GM12874 (cell line): Measurements from ENCODE around the gene KATNA1.

Experiments
- TF ChIP-seq, protein P1 (sequence below): IDR thresholded peaks from 2 replicates; pipeline ENCODE4 v1.5.1; 2011; ENCODE audit warnings: low read depth, mild to moderate bottlenecking, control low read depth, low read length, moderate library complexity; ENCODE audit not compliant: insufficient read depth

The KATNA1 gene

DNA sequence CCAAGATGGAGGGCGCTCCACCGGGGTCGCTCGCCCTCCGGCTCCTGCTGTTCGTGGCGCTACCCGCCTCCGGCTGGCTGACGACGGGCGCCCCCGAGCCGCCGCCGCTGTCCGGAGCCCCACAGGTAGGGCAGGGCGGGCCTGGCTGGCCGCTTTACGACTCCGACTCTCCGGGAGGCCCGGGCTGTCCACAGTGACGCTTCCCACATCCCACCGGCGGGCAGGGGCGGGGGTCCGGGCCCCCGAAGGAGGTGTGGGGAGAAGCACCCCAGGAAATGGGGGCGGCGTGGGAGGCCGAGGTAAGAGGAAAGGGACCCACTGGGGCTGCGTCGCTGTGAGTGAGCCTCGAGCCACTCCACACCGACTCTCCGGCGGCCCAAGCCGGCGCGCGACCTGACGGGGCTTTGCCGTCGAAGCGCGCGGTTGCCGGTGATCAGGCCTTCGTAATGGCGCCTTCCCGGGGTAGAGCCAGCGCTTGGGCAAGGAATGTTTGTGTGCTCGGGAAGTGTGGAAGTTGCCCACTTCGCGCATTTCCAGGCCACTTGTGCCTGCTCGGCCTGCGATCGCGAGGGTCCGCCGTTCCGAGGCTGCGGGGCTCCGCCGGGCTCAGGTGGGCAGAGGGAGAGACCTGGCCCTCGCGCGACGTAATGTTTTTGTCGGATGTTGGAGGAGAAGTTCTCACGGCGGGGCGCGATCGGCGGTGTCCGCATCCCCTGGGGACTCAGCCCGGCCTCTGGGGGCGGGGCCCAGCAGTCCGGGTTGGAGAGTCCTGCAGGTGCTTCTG is 81.9 kb downstream of the KATNA1 start:
- TF ChIP-seq, protein P1, sequence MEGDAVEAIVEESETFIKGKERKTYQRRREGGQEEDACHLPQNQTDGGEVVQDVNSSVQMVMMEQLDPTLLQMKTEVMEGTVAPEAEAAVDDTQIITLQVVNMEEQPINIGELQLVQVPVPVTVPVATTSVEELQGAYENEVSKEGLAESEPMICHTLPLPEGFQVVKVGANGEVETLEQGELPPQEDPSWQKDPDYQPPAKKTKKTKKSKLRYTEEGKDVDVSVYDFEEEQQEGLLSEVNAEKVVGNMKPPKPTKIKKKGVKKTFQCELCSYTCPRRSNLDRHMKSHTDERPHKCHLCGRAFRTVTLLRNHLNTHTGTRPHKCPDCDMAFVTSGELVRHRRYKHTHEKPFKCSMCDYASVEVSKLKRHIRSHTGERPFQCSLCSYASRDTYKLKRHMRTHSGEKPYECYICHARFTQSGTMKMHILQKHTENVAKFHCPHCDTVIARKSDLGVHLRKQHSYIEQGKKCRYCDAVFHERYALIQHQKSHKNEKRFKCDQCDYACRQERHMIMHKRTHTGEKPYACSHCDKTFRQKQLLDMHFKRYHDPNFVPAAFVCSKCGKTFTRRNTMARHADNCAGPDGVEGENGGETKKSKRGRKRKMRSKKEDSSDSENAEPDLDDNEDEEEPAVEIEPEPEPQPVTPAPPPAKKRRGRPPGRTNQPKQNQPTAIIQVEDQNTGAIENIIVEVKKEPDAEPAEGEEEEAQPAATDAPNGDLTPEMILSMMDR, result no peak

DNA sequence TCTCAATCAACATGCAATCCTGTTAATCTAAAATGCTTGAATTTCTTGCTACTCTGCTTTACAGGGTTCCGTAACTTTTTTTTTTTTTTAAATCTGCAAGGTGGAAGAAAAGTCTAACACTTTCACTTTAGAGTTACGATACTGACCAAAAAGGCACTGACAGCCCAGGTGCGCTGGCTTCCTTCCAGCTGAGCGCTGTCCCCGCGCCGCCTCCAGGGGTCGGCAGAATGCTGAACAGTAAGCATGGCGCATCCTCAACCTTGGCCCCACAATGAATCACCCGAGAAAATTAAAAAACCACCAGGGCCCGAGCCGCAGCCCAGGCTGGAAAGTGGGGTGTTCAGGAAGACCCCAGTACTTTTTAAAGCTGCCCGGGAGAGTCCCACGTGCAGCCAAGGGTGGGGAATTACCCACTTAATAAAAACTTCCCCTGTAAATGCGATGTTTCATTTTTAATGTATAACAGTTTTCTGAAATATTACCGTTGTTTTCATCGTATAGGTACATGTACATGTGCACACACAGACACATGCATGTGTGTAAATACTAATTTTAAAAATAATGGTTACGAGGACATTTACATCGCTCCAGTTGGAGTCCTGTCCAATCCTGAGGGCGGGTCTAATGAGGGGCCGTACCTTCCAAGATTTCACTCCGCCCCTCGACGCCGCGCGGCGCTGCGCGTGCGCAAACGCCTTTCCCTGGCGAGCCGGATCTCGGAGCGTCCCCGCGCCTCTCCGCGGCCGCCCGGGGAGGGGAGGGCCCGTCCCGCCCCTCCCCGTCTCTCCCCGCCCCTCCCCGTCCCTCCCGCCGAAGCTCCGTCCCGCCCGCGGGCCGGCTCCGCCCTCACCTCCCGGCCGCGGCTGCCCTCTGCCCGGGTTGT is 82.7 kb downstream of the KATNA1 start, which contains the start of gene GINM1:
TSS of gene GINM1 (plus strand) at position 849 of the 883 bp plus-strand sequence. CDS start 40 bp downstream, outside the sequence.
- TF ChIP-seq, protein P1, result peak; percentile 79

- TF ChIP-seq, protein P1, result no peak
These were observed 84.6 kb downstream of the KATNA1 start for GRCh38 chr6:149563928-149564325.

- TF ChIP-seq, protein P1, result no peak
These were observed 85.1 kb downstream of the KATNA1 start for GRCh38 chr6:149563203-149563927.

- TF ChIP-seq, protein P1, result peak; percentile 57; the same call in 1 of the 2 replicates
These were observed 87.8 kb downstream of the KATNA1 start for GRCh38 chr6:149560736-149561135.

- TF ChIP-seq, protein P1, result no peak
These were observed 89.1 kb downstream of the KATNA1 start for GRCh38 chr6:149559389-149559788.
